Skeletal muscle satellite cell (primary cell): ENCODE data around the gene PRPF38B.

ENCODE experiments used
- H3K27me3 ChIP-seq: 2 replicates; pipeline ENCODE4 v1.7.0; 2013; ENCODE audit warnings: low read length; ENCODE audit not compliant: control insufficient read depth, insufficient read depth
- H3K36me3 ChIP-seq: 2 replicates; pipeline ENCODE4 v1.7.0; 2013; ENCODE audit warnings: mild to moderate bottlenecking, control low read depth, low read length; ENCODE audit not compliant: insufficient read depth
- H3K4me1 ChIP-seq: 2 replicates; pipeline ENCODE4 v1.7.0; 2013; ENCODE audit warnings: low read length; ENCODE audit not compliant: control insufficient read depth, insufficient read depth
- H3K4me2 ChIP-seq: 2 replicates; pipeline ENCODE4 v1.7.0; 2013; ENCODE audit warnings: mild to moderate bottlenecking, low read length
- H3K4me3 ChIP-seq: 2 replicates; pipeline ENCODE4 v1.7.0; 2013; ENCODE audit warnings: low read length
- H3K9ac ChIP-seq: 2 replicates; pipeline ENCODE4 v1.7.0; 2013; ENCODE audit warnings: mild to moderate bottlenecking, low read depth, low read length, moderate library complexity
- H3K9me3 ChIP-seq: replicated peaks from 2 replicates; pipeline ENCODE4 v1.7.0; 2013; ENCODE audit warnings: mild to moderate bottlenecking, control low read depth, low read length

The PRPF38B gene

DNA sequence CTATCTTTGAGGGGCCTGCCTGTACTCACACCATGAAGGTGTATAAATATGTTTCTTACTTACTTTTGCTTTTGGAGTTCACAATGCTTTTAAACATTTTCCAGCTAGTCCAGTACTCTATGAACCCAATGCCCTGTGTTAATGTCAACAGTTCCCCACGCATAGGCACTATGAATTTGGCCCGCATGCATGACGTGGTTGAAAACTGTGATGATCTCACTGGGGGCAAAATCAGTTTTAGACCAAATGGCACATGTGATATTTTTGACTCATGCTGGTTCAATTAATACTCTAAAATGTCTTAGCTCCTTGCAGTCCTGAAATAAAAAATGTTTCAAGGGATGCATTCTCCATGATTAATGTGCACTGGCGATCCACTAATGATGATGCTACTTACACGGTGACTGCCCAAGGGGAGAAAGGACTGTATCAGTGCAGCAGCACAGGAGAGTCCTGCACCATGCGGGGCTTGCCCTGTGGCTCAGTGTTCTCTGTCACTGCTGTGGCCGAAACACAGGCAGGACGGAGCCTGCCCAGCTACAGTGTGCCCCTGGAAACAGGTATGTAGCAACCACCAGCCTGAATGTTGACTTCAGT is 36.3 kb downstream of the PRPF38B start:
- no peak overlapping the region for H3K4me2 ChIP-seq
- no peaks in the 10 kb centered on the region for H3K27me3 ChIP-seq
- H3K36me3 ChIP-seq: no peaks in the 10 kb centered on the region
- H3K4me1 ChIP-seq: peaks cover 2% of the 10 kb centered on the region
- no peak overlapping the region for H3K9ac ChIP-seq
- H3K9me3 ChIP-seq: no peaks in the 10 kb centered on the region
- H3K4me3 ChIP-seq: no peak overlapping the region

DNA sequence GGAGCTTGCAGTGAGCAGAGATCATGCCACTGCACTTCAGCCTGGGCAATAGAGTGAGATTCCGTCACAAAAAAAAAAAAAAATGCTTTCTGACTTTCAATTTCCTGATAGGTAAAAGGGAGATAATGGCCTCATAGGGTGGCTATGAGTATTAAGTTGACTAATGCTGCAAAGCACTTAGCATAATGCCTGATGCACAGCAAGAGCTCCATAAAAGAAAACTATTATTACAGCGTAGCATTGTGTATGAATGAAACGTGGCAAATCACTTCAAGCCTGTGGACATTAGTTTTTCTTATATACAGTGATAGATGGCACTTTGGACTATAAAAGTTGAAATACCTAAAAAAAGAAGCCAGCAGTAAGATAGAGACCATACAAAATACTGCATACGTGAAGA is 37.4 kb downstream of the PRPF38B start:
- no peaks in the 10 kb centered on the region for H3K36me3 ChIP-seq

DNA sequence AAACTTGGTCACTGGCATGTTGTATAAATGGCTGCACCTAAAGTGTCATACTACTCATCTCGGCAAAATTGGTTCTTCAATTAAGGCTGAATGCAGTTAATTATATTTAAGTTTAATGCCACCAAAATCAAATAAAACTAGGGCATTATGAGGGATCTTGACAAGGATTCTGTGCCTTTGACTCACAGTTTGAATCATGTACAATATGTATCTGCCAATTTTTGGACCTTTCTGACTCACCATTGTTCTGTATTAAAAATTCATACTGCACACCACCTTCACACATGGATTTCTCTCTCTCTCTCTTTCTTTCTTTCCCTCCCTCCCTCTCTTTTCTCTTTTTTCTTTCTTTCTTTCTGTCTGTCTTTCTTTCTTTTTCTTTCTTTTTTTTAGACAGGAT is 40.3 kb downstream of the PRPF38B start:
- Histone ChIP-seq H3K9ac (no peak overlapping the region), H3K27me3 (no peaks in the 10 kb centered on the region), H3K9me3 (no peaks in the 10 kb centered on the region), H3K4me1 (peaks cover 2% of the 10 kb centered on the region), H3K36me3 (no peaks in the 10 kb centered on the region), H3K4me2 (no peak overlapping the region), H3K4me3 (no peak overlapping the region)

More for the DNA sequence above, 37.4 kb downstream of the PRPF38B start:
- no peak overlapping the region for H3K4me2 ChIP-seq
- no peak overlapping the region for H3K9ac ChIP-seq
- H3K27me3 ChIP-seq: no peaks in the 10 kb centered on the region
- H3K4me1 ChIP-seq: peaks cover 2% of the 10 kb centered on the region
- H3K9me3 ChIP-seq: no peaks in the 10 kb centered on the region
- H3K4me3 ChIP-seq: no peak overlapping the region

DNA sequence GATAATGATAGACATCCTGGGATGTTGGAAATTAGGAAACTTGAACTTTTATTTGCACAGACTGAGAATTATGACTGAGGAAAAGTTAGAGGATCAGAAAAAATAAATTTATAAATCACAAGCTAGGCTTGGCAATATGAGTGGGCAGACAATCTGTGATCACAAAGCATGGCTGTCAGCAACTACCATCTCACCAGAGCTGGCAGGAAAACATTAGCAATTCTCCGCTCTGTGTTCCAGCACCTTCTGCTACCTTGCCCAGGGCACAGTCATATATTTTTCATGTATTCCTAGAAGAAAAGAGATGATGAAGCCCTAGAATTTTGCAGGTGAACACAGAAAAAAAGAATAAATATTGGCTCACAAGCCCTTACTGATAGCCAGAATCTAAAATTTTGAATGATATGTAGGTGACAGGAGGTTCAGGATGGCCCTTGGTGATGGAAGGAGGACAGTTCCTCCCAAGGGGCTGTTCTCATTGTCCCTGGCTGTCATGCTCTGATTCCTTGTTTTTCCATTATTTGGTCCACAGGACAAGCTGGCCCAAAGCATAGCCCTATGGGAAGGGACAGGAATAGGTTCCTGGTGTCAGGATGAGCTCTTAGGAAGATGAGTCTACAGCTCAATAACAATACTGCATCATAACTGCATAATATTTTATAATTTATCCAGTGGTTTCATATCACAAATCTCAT is 42.2 kb downstream of the PRPF38B start:
- Histone ChIP-seq H3K4me3 (no peak overlapping the region), H3K4me1 (peaks cover 2% of the 10 kb centered on the region), H3K9me3 (no peaks in the 10 kb centered on the region), H3K9ac (no peak overlapping the region), H3K36me3 (no peaks in the 10 kb centered on the region), H3K4me2 (no peak overlapping the region), H3K27me3 (no peaks in the 10 kb centered on the region)

DNA sequence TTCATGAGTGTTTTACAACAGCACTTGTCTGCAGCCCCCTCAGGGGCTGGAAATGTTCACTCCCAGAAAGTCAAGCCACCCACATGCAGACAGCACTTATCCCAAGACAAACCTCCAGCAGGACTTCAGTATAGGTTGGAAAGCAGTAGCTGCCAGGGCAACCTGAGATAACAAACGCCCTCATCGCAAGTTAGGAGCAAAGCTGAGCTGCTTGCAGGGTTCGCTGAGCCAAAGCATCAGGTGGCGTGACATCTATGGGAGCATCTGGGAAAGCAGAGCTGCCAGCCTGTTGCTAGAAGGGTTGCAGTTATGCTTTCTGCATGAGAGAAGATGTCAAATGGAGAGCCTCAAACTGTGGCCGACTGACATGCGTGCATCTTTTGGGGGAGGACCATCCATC is 50.1 kb downstream of the PRPF38B start:
- Histone ChIP-seq H3K36me3 (no peaks in the 10 kb centered on the region), H3K9ac (no peak overlapping the region), H3K4me1 (no peaks in the 10 kb centered on the region), H3K27me3 (peaks cover 8% of the 10 kb centered on the region), H3K4me3 (no peak overlapping the region), H3K9me3 (no peaks in the 10 kb centered on the region), H3K4me2 (no peak overlapping the region)

DNA sequence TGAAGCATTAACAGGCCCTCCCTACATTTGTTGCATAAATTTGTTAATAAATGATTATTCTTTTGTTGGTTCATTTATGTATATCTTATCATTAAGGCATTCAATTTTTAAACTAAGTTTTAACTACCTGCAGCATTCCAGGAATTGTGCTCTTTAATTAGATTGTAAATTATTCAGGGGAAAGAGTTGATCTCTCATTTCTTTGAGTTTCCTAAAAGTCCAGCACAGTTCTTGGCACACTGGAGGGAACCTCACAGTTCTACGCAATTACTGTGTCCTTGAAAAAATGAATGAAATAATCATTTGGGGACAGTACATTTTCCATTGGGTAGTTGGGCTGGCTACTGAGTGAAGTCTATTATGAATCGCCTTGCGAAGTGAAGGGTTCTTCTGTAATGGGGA is 53.9 kb downstream of the PRPF38B start:
- peak overlapping the region; percentile 87 for H3K4me3 ChIP-seq
- no peaks in the 10 kb centered on the region for H3K9me3 ChIP-seq
- H3K27me3 ChIP-seq: peaks cover 8% of the 10 kb centered on the region
- H3K9ac ChIP-seq: no peak overlapping the region
- H3K4me2 ChIP-seq: peak overlapping the region; percentile 40
- H3K4me1 ChIP-seq: peaks cover 3% of the 10 kb centered on the region
- H3K36me3 ChIP-seq: peaks cover 3% of the 10 kb centered on the region

DNA sequence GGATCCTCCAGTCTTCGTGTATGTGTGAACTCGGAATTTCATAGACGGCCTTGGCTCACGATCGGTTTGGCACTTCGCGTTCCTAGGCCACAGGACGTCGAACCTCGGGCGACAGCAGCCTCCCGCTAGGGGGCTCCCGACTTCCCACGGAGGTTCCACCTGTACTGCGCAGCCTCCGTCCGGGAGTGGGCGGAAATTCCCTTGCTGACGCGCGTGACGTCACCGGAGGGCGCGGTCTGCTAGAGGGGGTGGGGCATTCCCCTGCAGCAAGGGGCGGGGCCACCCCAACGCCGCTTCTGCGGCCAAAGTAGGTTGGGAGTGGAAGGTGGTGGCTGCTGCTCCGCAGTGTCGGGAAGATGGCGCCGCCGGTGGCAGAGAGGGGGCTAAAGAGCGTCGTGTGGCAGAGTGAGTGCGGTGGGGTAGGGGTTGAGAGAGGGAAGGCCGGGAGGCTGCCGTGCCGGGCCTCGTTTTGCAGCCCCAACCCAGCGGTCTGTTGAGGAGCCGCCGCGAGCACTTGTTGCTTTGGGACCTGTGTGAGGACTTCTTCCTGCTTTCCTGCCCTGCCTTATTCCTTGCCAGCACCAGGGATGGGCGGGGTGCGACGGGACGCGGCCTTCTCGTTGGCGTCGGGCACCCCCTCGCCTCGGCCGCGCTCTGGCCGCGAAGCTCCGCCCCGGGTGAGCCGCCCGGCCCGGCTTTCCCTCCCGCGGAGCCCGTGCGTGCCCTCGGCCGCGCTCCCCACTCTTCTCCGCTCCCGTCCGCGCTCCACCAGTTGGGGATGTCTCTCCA is 54.5 kb downstream of the PRPF38B start, which contains the start of gene STXBP3:
STXBP3 (plus strand) TSS at position 293 of the 789 bp plus-strand sequence; CDS start at position 357, 64 bp downstream.
- H3K4me3 ChIP-seq: peak within 1 kb of the TSS; percentile 87
- peaks cover 8% of the 10 kb centered on the region for H3K27me3 ChIP-seq
- H3K4me1 ChIP-seq: peaks cover 3% of the 10 kb centered on the region
- H3K9ac ChIP-seq: peak within 1 kb of the TSS; percentile 96
- peaks cover 3% of the 10 kb centered on the region for H3K36me3 ChIP-seq
- no peaks in the 10 kb centered on the region for H3K9me3 ChIP-seq
- peak within 1 kb of the TSS; percentile 81 for H3K4me2 ChIP-seq

DNA sequence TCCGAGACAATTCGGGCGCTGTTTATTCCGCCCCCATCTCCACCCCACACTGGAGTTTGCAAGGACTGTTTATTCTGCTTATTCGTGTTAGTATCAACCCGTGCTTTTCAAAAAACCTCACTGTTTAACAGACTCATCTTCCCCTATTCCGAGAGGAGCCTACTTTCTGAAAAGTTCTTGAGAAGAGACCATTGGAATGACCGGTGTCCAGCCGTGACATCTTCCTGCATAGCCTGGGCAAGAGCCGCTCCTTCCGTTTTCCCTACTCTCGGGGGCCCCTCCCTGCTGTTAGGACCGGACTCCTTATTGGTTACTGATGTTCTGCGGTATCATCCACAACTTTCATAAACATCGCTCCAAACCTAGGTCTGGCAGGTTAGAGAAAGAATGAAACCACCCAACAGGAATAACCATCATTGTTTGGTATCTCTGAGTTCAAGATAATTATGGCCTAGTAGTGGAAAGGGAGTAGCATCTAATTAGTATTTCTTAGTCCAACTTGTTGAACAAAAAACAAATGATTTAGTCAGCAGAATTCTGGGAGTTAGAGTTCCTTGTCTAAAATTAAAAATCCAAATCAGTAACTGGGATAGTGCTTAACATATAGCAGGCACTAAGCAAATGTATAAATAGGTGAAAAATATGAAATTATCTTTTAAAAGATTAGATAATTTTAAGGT is 55.2 kb downstream of the PRPF38B start:
- no peaks in the 10 kb centered on the region for H3K9me3 ChIP-seq
- H3K4me1 ChIP-seq: peaks cover 3% of the 10 kb centered on the region
- H3K4me3 ChIP-seq: peak overlapping the region; percentile 87
- H3K4me2 ChIP-seq: peak overlapping the region; percentile 81
- peak overlapping the region; percentile 96 for H3K9ac ChIP-seq
- H3K36me3 ChIP-seq: peaks cover 6% of the 10 kb centered on the region
- H3K27me3 ChIP-seq: peaks cover 3% of the 10 kb centered on the region

DNA sequence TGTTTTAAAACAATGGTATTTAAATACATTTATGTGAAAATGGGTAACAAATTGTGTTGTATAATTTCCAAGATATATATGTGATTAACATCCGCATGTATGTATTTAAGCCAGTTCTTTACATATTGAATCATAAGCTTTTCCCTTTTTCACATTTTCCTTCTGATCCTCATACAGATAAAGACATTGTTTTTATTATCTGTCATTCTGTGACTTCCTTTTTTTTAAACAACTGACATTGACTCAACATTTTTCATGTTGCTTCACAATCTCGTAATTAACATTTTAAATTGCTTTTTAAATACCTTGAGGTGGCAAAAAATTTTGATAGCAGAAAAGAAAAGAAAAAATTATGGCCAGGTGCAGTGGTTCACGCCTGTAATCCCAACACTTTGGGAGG is 55.8 kb downstream of the PRPF38B start:
- peaks cover 3% of the 10 kb centered on the region for H3K4me1 ChIP-seq
- no peaks in the 10 kb centered on the region for H3K9me3 ChIP-seq
- H3K36me3 ChIP-seq: peaks cover 10% of the 10 kb centered on the region
- H3K4me3 ChIP-seq: peak overlapping the region; percentile 87
- H3K27me3 ChIP-seq: no peaks in the 10 kb centered on the region
- H3K9ac ChIP-seq: peak overlapping the region; percentile 96
- H3K4me2 ChIP-seq: peak overlapping the region; percentile 81

DNA sequence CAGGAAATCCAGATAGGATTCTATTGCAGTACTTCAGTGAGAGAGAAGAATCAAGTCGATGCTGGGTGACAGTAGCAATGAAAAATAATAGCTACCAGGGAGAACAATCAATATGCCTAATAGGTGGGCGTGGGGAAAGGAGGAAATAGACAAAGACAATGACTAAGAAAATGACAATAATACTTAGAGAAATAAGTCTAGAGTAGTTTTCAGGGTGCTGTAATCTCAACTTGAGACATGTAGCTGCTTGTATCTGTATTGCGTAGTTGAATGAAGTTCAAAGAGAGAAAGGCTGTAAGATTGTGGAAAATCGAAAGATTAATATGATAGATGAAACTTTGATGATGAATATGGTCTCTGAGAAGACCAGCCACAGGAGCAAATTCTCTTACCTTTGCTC is 57.0 kb downstream of the PRPF38B start:
- H3K9ac ChIP-seq: no peak overlapping the region
- peaks cover 16% of the 10 kb centered on the region for H3K36me3 ChIP-seq
- no peak overlapping the region for H3K4me3 ChIP-seq
- no peaks in the 10 kb centered on the region for H3K9me3 ChIP-seq
- H3K4me1 ChIP-seq: peaks cover 3% of the 10 kb centered on the region
- H3K4me2 ChIP-seq: no peak overlapping the region
- H3K27me3 ChIP-seq: no peaks in the 10 kb centered on the region

DNA sequence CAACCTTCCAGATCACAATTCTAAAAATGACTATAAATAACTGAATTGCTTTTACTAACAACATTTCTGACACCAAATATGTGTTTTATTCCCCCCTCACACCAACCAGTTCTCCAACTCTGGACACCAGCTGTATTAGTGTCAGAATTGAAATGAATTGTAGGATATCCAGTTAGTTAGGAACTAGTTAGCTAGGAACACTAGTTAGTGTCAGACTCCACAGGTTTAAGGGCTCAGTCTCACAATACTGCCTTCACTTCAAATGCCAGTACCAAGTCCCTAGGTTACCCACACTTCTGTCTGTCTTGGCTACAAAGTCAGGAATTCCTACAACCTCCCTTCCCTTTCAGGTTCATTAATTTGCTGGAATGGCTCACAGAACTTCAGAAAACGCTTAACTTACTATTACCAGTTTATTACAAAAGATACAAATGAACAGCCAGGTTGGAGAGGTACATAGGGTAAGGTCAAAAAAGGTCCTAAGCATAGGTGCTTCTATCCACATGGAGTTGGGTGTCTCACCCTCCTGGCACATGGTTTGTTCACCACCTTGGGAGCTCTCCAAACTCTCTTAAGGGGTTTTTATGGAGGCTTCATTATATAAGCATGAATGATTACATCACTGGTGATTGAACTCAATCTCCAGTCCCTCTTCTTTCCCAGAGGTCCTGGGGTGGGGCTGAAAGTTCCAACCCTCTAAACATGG is 58.5 kb downstream of the PRPF38B start:
- peaks cover 28% of the 10 kb centered on the region for H3K36me3 ChIP-seq
- H3K4me1 ChIP-seq: peaks cover 3% of the 10 kb centered on the region
- no peaks in the 10 kb centered on the region for H3K27me3 ChIP-seq
- no peak overlapping the region for H3K4me3 ChIP-seq
- H3K9ac ChIP-seq: no peak overlapping the region
- no peaks in the 10 kb centered on the region for H3K9me3 ChIP-seq
- no peak overlapping the region for H3K4me2 ChIP-seq
